H1 (cell line): Measurements from ENCODE around the gene PRG2. TPM values are rescaled to one million over a fixed set of nuclear protein-coding genes. Genes with fewer than 3 reads are reported as not detected.

Source experiments
- CTCF ChIA-PET: fragments of 300-600 bp; sonication (Branson Sonifier 250); formaldehyde crosslinking; loops from one replicate; lab custom pipeline; 2021; ENCODE audit not compliant: partially characterized antibody; lab: Charles Lee
- POLR2A ChIA-PET: fragments of 300-600 bp; sonication (Branson Sonifier 250); formaldehyde crosslinking; loops from one replicate; lab custom pipeline; 2021; ENCODE audit warnings: inconsistent platforms; ENCODE audit not compliant: partially characterized antibody; lab: Charles Lee
- DNase-seq, 2 experiments: peaks; one replicate each; pipeline versions ENCODE4 v3.0.0 to v3.0.0-alpha.2; 2010 to 2022; ENCODE audit warnings: low spot score in 2 of 2, low read depth in 1 of 2, mixed read lengths in 1 of 2
- FAIRE-seq: peaks from 2 replicates; lab custom pipeline; 2011; peaks lifted over from hg19 to GRCh38; lab: Jason Lieb, UNC
- H2AFZ ChIP-seq: 2 replicates; pipeline ENCODE4 v1.8.1; 2012; ENCODE audit warnings: low read length, inconsistent platforms
- H2AK5ac ChIP-seq: 2 replicates; pipeline ENCODE4 v1.6.1; 2013; ENCODE audit warnings: low read depth, low read length
- H2BK120ac ChIP-seq: replicated peaks from 2 replicates; pipeline ENCODE3; 2013; ENCODE audit warnings: low read depth, low read length, inconsistent platforms
- H2BK12ac ChIP-seq: 2 replicates; pipeline ENCODE4 v1.6.1; 2013; ENCODE audit warnings: low read depth, low read length
- H2BK15ac ChIP-seq: 2 replicates; pipeline ENCODE4 v1.6.1; 2013; ENCODE audit warnings: low read length
- H2BK20ac ChIP-seq: 2 replicates; pipeline ENCODE4 v1.6.1; 2013; ENCODE audit warnings: low read length
- H2BK5ac ChIP-seq: 2 replicates; pipeline ENCODE4 v1.6.1; 2013; ENCODE audit warnings: low read depth, low read length
- H3K14ac ChIP-seq: 2 replicates; pipeline ENCODE4 v1.6.1; 2013; ENCODE audit warnings: inconsistent platforms; ENCODE audit not compliant: insufficient read length
- H3K18ac ChIP-seq: 2 replicates; pipeline ENCODE4 v1.6.1; 2013; ENCODE audit warnings: low read length; ENCODE audit errors: extremely low read depth
- H3K23ac ChIP-seq: 2 replicates; pipeline ENCODE4 v1.6.1; 2013; ENCODE audit warnings: inconsistent platforms; ENCODE audit not compliant: insufficient read length
- H3K23me2 ChIP-seq: 2 replicates; pipeline ENCODE4 v1.6.1; 2013; ENCODE audit warnings: low read depth, low read length
- H3K27ac ChIP-seq: 2 replicates; pipeline ENCODE4 v1.6.1; 2011; ENCODE audit warnings: low read depth, low read length, inconsistent platforms
- H3K27me3 ChIP-seq, 4 experiments: replicated peaks in 1 of 4; 1 replicate in 1 of 4; 2 replicates in 3 of 4; pipeline versions ENCODE4 v1.6.1 to v1.8.1; 2011 to 2013; ENCODE audit warnings: low read length in 3 of 4, mild to moderate bottlenecking in 3 of 4, inconsistent platforms in 2 of 4, mixed read lengths in 2 of 4, moderate library complexity in 1 of 4; ENCODE audit not compliant: control insufficient read depth in 3 of 4, insufficient read depth in 3 of 4; ENCODE audit errors: extremely low read depth in 1 of 4
- H3K36me3 ChIP-seq, 4 experiments: 2 replicates each; pipeline versions ENCODE4 v1.6.1 to v1.8.1; 2011 to 2013; ENCODE audit warnings: mild to moderate bottlenecking in 4 of 4, low read length in 3 of 4, moderate library complexity in 2 of 4, control low read depth in 1 of 4, inconsistent platforms in 1 of 4; ENCODE audit not compliant: insufficient read depth in 4 of 4, control insufficient read depth in 2 of 4
- H3K4ac ChIP-seq: replicated peaks from 2 replicates; pipeline ENCODE3; 2013; ENCODE audit warnings: low read length, low read depth, mixed read lengths, inconsistent platforms; ENCODE audit not compliant: insufficient read length
- H3K4me1 ChIP-seq, 4 experiments: replicated peaks in 1 of 4; 1 replicate in 1 of 4; 2 replicates in 3 of 4; pipeline versions ENCODE4 v1.6.1 to v1.8.1; 2011 to 2013; ENCODE audit warnings: low read length in 3 of 4, inconsistent platforms in 2 of 4, mixed read lengths in 1 of 4; ENCODE audit not compliant: insufficient read depth in 4 of 4, control insufficient read depth in 3 of 4
- H3K4me2 ChIP-seq, 2 experiments: 2 replicates each; pipeline versions ENCODE4 v1.6.1 to v1.8.1; 2011 to 2013; ENCODE audit warnings: low read depth in 2 of 2, low read length in 2 of 2, control low read depth in 1 of 2, inconsistent platforms in 1 of 2, mild to moderate bottlenecking in 1 of 2; ENCODE audit not compliant: insufficient read depth in 1 of 2
- H3K4me3 ChIP-seq, 4 experiments: fragments of 200-600, 300-600 bp in 1 of 4; sonication (generic), shearing (Covaris generic), sonication (Bioruptor Twin) in 1 of 4; 2 replicates each; pipeline versions ENCODE4 v1.5.1 to v1.8.1; 2011 to 2016; ENCODE audit warnings: low read length in 4 of 4, low read depth in 3 of 4, control low read depth in 2 of 4, inconsistent platforms in 2 of 4, mild to moderate bottlenecking in 2 of 4, mixed read lengths in 1 of 4, moderate library complexity in 1 of 4; ENCODE audit not compliant: insufficient read depth in 2 of 4; ENCODE audit errors: extremely low read depth in 1 of 4
- H3K56ac ChIP-seq: replicated peaks from 2 replicates; pipeline ENCODE3; 2013; ENCODE audit warnings: low read depth, mild to moderate bottlenecking, mixed read lengths, low read length, inconsistent platforms; ENCODE audit not compliant: insufficient read length
- H3K79me1 ChIP-seq: 2 replicates; pipeline ENCODE4 v1.6.1; 2013; ENCODE audit warnings: low read depth, low read length, control low read depth
- H3K79me2 ChIP-seq, 2 experiments: 2 replicates each; pipeline versions ENCODE4 v1.6.1 to v1.8.1; 2012 to 2013; ENCODE audit warnings: low read length in 2 of 2, mild to moderate bottlenecking in 2 of 2, inconsistent platforms in 1 of 2; ENCODE audit not compliant: insufficient read depth in 2 of 2, control insufficient read depth in 1 of 2
- H3K9ac ChIP-seq, 4 experiments: replicated peaks in 1 of 4; 1 replicate in 1 of 4; 2 replicates in 3 of 4; pipeline versions ENCODE4 v1.6.1 to v1.8.1; 2011 to 2013; ENCODE audit warnings: low read depth in 3 of 4, low read length in 3 of 4, control low read depth in 2 of 4, mild to moderate bottlenecking in 2 of 4, moderate library complexity in 2 of 4, inconsistent platforms in 1 of 4; ENCODE audit errors: extremely low read depth in 1 of 4
- H3K9me3 ChIP-seq, 2 experiments: 2 replicates each; pipeline versions ENCODE4 v1.6.1 to v1.8.1; 2012 to 2013; ENCODE audit warnings: mild to moderate bottlenecking in 2 of 2, moderate library complexity in 2 of 2, control low read depth in 1 of 2, inconsistent platforms in 1 of 2, low read depth in 1 of 2, low read length in 1 of 2, mixed read lengths in 1 of 2; ENCODE audit not compliant: insufficient read depth in 2 of 2
- H4K20me1 ChIP-seq, 2 experiments: replicated peaks in 1 of 2; 2 replicates each; pipeline versions ENCODE3 to v1.8.1; 2011 to 2013; ENCODE audit warnings: inconsistent platforms in 2 of 2, low read length in 2 of 2, mild to moderate bottlenecking in 1 of 2; ENCODE audit not compliant: insufficient read depth in 2 of 2, control insufficient read depth in 1 of 2
- H4K5ac ChIP-seq: 2 replicates; pipeline ENCODE4 v1.6.1; 2013; ENCODE audit warnings: low read length, low read depth, mixed read lengths, inconsistent platforms; ENCODE audit not compliant: insufficient read length
- H4K8ac ChIP-seq: 2 replicates; pipeline ENCODE4 v1.8.0; 2013; ENCODE audit warnings: mild to moderate bottlenecking, moderate library complexity, low read length, inconsistent platforms; ENCODE audit not compliant: insufficient read depth; ENCODE audit errors: extremely low read depth
- H4K91ac ChIP-seq: replicated peaks from 2 replicates; pipeline ENCODE3; 2013; ENCODE audit warnings: low read length, mixed read lengths, inconsistent platforms; ENCODE audit not compliant: insufficient read length
- ASH2L ChIP-seq: fragments of 200-600, 300-600 bp; sonication (generic); IDR thresholded peaks from one replicate; pipeline ENCODE4 v1.7.1; 2017; ENCODE audit warnings: low read length
- BRCA1 ChIP-seq: IDR thresholded peaks from 2 replicates; pipeline ENCODE4 v1.6.1; 2012; ENCODE audit warnings: low read depth, low read length, improper control_type of control experiment
- CHD2 ChIP-seq: IDR thresholded peaks from 2 replicates; pipeline ENCODE4 v1.6.1; 2012; ENCODE audit warnings: low read length, improper control_type of control experiment
- CREB1 ChIP-seq: IDR thresholded peaks from 2 replicates; pipeline ENCODE4 v1.6.1; 2012; ENCODE audit warnings: inconsistent platforms
- EGR1 ChIP-seq: IDR thresholded peaks from 2 replicates; pipeline ENCODE4 v1.6.1; 2011; ENCODE audit warnings: low read depth, low read length, borderline replicate concordance
- HDAC2 ChIP-seq, 2 experiments: fragments of 300-600 bp in 1 of 2; sonication (generic) in 1 of 2; IDR thresholded peaks; 2 replicates each; pipeline ENCODE4 v1.6.1; 2011 to 2012; ENCODE audit warnings: low read depth in 2 of 2, low read length in 2 of 2, mild to moderate bottlenecking in 2 of 2, moderate library complexity in 2 of 2, borderline replicate concordance in 1 of 2, inconsistent platforms in 1 of 2
- JUND ChIP-seq: IDR thresholded peaks from 2 replicates; pipeline ENCODE4 v1.6.1; 2011; ENCODE audit warnings: mild to moderate bottlenecking, improper control_type of control experiment, low read length
- KDM1A ChIP-seq: fragments of 200-600, 300-600 bp; sonication (generic); IDR thresholded peaks from 2 replicates; pipeline ENCODE4 v1.7.1; 2016; ENCODE audit warnings: mild to moderate bottlenecking, low read length, borderline replicate concordance
- MAFK ChIP-seq: IDR thresholded peaks from 2 replicates; pipeline ENCODE4 v1.6.1; 2012; ENCODE audit warnings: low read depth, mild to moderate bottlenecking, improper control_type of control experiment, low read length
- POLR2AphosphoS5 ChIP-seq: IDR thresholded peaks from 2 replicates; pipeline ENCODE4 v1.6.1; 2011; ENCODE audit warnings: low read depth, low read length
- RFX5 ChIP-seq: IDR thresholded peaks from 2 replicates; pipeline ENCODE4 v1.6.1; 2011; ENCODE audit warnings: low read depth, low read length, improper control_type of control experiment, borderline replicate concordance
- SIX5 ChIP-seq: IDR thresholded peaks from 2 replicates; pipeline ENCODE4 v1.6.1; 2011; ENCODE audit warnings: mild to moderate bottlenecking, low read depth, low read length
- SP2 ChIP-seq: IDR thresholded peaks from 2 replicates; pipeline ENCODE4 v1.6.1; 2012; ENCODE audit warnings: mild to moderate bottlenecking, low read length, inconsistent platforms
- SP4 ChIP-seq: IDR thresholded peaks from 2 replicates; pipeline ENCODE4 v1.6.1; 2012; ENCODE audit warnings: low read length, inconsistent platforms
- SRF ChIP-seq: IDR thresholded peaks from 2 replicates; pipeline ENCODE4 v1.6.1; 2011; ENCODE audit warnings: mild to moderate bottlenecking, low read depth, low read length, moderate library complexity
- TAF7 ChIP-seq: optimal IDR thresholded peaks from 2 replicates; pipeline ENCODE3; 2011; ENCODE audit warnings: low read depth, mild to moderate bottlenecking, inconsistent platforms, low read length, moderate library complexity, borderline replicate concordance
- WGBS, 2 experiments: shearing (Covaris generic) in 1 of 2; methylation state at CpG; one replicate each; pipeline versions ENCODE4 v1.1.6 to v1.1.7; 2013 to 2015; ENCODE audit warnings: low lambda C conversion rate in 2 of 2, mixed read lengths in 2 of 2, inconsistent platforms in 1 of 2, low coverage in 1 of 2, missing lambda C conversion rate in 1 of 2; ENCODE audit not compliant: insufficient replicate concordance in 2 of 2, insufficient coverage in 1 of 2, insufficient read length in 1 of 2; ENCODE audit errors: extremely low coverage in 1 of 2, missing lambda C conversion rate in 1 of 2; 5-methylcytosine and 5-hydroxymethylcytosine counted together
- polyA plus RNA-seq, 7 experiments: library from polyadenylated mRNA; depleted of rRNA in 3 of 7; stranded (reverse) in 5 of 7; unstranded in 2 of 7; fragments of >200 nt in 5 of 7; fragments of 200-250 nt in 2 of 7; gene quantifications; 1 replicate in 5 of 7; 2 replicates in 1 of 7; 4 replicates in 1 of 7; pipeline versions ENCODE4 v1.2.1 to v1.2.3, GENCODE V29; 2011 to 2013; ENCODE audit warnings: missing spikeins in 2 of 7, mixed read lengths in 2 of 7
- total RNA-seq: library from RNA; stranded (reverse); fragmentation: NEBNext Ultra II Directional; extraction: Animal tissue kit (Norgen Biotek cat#: 25700); gene quantifications from 2 replicates; pipeline ENCODE4 v1.2.1, GENCODE V29; 2021

The PRG2 gene
- total and polyA plus RNA-seq, 2 of the 8 experiments (the other 6 are each of a cell fraction or from before 2014, with no cell fraction given): 0.32 TPM; not detected in 1

DNA sequence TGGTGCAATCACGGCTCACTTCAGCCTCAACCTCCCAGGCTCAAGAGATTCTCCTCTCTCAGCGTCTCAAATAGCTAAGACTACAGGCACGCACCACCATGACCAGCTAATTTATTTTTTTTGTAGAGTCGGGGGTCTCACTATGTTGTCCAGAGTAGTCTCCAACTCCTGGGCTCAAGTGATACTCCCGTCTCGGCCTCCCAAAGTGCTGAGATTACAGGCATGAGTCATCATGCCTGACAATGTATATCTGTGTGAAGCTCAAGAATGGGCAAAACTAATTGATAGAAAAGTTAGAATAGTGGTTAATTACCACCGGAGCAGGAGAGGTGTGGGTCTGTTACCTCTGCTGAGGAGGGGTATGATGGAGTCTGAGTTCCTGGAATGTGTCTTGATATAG, 45.6 kb upstream of the PRG2 start:
- no peak for DNase-seq
- H3K36me3 ChIP-seq: no peaks in the 10 kb centered on the region
- POLR2A ChIA-PET: interaction anchor here (0.7 to 1.7 kb wide), 4 partner anchors 9 to 215 kb away, joined by 3 to 6 read pairs (median 4); partner anchors contain the start of gene SLC43A3
- H3K14ac ChIP-seq: no peak overlapping the region
- no peaks in the 10 kb centered on the region for H3K79me1 ChIP-seq
- no peak overlapping the region for H2BK15ac ChIP-seq
- H2AFZ ChIP-seq: no peak overlapping the region
- CTCF ChIA-PET: interaction anchor here (0.9 to 12.5 kb wide), 9 partner anchors 8 to 431 kb away, joined by 3 to 97 read pairs (median 3); partner anchors contain the start of genes RTN4RL2 and UBE2L6
- H3K56ac ChIP-seq: no peak overlapping the region
- no peak overlapping the region for H2BK5ac ChIP-seq
- no peaks in the 10 kb centered on the region for H4K20me1 ChIP-seq
- H3K4me3 ChIP-seq: no peak overlapping the region
- H2BK12ac ChIP-seq: no peak overlapping the region
- FAIRE-seq: no peak
- no peak overlapping the region for H3K4me2 ChIP-seq
- H2BK120ac ChIP-seq: no peak overlapping the region
- H4K5ac ChIP-seq: no peak overlapping the region
- no peak overlapping the region for H4K91ac ChIP-seq
- H3K27me3 ChIP-seq: 0 out of 7 replicates have a peak, but pooled peaks cover 0 to 5% (median 0%) of the 10 kb centered on the region in 4 experiments
- no peaks in the 10 kb centered on the region for H3K79me2 ChIP-seq
- no peak overlapping the region for H4K8ac ChIP-seq
- H2BK20ac ChIP-seq: no peak overlapping the region
- H3K9ac ChIP-seq: no peak overlapping the region
- WGBS, 2 experiments: 88% methylated on average over 7 of the region's 7 CpGs; no CpG with 5 or more reads in 1 of the 2 experiments
- no peak overlapping the region for H3K18ac ChIP-seq
- no peaks in the 10 kb centered on the region for H3K23me2 ChIP-seq
- H2AK5ac ChIP-seq: no peak overlapping the region
- no peak overlapping the region for H3K23ac ChIP-seq
- no peaks in the 10 kb centered on the region for H3K9me3 ChIP-seq
- no peak overlapping the region for H3K4ac ChIP-seq
- H3K27ac ChIP-seq: no peak overlapping the region
- no peaks in the 10 kb centered on the region for H3K4me1 ChIP-seq
- TF ChIP-seq RFX5: no peak
- no peak for TF ChIP-seq POLR2AphosphoS5
- no peak for TF ChIP-seq ASH2L
- TF ChIP-seq CHD2: no peak
- no peak for TF ChIP-seq SP2
- TF ChIP-seq HDAC2 (IDR thresholded peaks at IDR 0.05; ENCODE audit: borderline replicate concordance in 1 of 2, low read depth in 2 of 2, low read length in 2 of 2): no peak
- no peak for TF ChIP-seq SRF
- TF ChIP-seq SIX5: no peak
- no peak for TF ChIP-seq EGR1
- TF ChIP-seq KDM1A: no peak
- TF ChIP-seq JUND: no peak
- no peak for TF ChIP-seq BRCA1
- no peak for TF ChIP-seq CREB1
- no peak for TF ChIP-seq TAF7
- no peak for TF ChIP-seq MAFK
- TF ChIP-seq SP4: no peak
